ENCODE data around the gene KCNMA1. TPM values are rescaled to one million over a fixed set of nuclear protein-coding genes. Genes with fewer than 3 reads are reported as not detected.

The KCNMA1 gene
- total and polyA plus RNA-seq, 2 donors from 2014 or later: 4.2 to 8.9 TPM

- no peak for DNase-seq
- no peak overlapping the region for H3K27ac ChIP-seq (ENCODE audit: low read depth in 2 of 2, low read length in 2 of 2)
Measured at GRCh38 chr10:77392851-77393250, 244.8 kb downstream of the KCNMA1 start.

GRCh38 chr10:77392236-77392721 lies 245.3 kb downstream of the KCNMA1 start:
- FAIRE-seq: no peak
- intact Hi-C loops (cut with DNase I): no loop called here

More at GRCh38 chr10:77392851-77393250, 244.8 kb downstream of the KCNMA1 start:
- no peaks in the 10 kb centered on the region for H3K27me3 ChIP-seq (ENCODE audit: control insufficient read depth, insufficient read depth, low read length)
- H3K4me1 ChIP-seq (ENCODE audit: control insufficient read depth in 2 of 3, insufficient read depth in 2 of 3, low read depth in 1 of 3, low read length in 3 of 3): peaks cover 0 to 2% (median 2%) of the 10 kb centered on the region in 3 donors
- H3K9me3 ChIP-seq (ENCODE audit: control insufficient read depth in 2 of 3, insufficient read depth in 1 of 3, low read length in 3 of 3): no peaks in the 10 kb centered on the region
- intact Hi-C loops (cut with DNase I): no loop called here
- no peak for FAIRE-seq
- no peak overlapping the region for H3K4me3 ChIP-seq (ENCODE audit: low read length in 3 of 3)
- H3K36me3 ChIP-seq (ENCODE audit: control insufficient read depth in 2 of 3, insufficient read depth in 3 of 3, low read length in 3 of 3): no peaks in the 10 kb centered on the region
- TF ChIP-seq CTCF (IDR thresholded peaks at IDR 0.05; ENCODE audit: borderline replicate concordance, extremely low read depth, insufficient read depth): no peak
- no peak overlapping the region for H3K9ac ChIP-seq (ENCODE audit: low read length in 3 of 3)

DNA sequence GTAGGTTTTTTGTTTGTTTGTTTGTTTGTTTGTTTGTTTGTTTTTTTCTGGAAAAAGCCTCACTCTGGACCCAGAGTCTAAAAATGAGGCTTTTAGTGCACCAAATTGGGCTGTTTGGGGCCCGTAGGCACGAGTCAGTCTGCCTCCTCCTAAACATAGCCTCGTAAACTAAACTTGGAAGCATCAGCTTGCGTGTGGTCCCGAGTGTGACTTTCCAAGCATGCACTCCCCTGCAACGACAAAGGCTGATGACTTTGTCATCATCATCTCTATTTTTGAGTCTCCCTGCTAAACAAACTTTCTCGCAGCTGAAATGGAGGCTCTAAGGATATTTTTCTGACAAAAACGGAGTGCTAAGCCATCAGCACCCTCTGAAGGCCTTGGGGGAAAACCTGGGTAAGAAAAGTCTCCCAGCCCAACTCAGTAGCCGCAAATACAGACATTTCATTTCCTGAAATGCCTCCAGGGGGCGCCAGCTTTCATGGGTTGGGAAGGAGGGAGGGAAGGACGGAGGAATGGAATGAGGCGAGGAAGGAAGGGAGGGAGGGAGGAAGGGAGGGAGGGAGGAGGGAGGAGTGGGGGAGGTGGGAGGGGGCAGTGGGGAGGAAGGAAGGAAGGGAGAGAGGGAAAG lies 245.9 kb downstream of the KCNMA1 start:
- peak; percentile 71 for TF ChIP-seq CTCF (IDR thresholded peaks at IDR 0.05; ENCODE audit: borderline replicate concordance, extremely low read depth, insufficient read depth)
- peak in 4 of 5 donors; percentile 81 to 95 (median 88) for DNase-seq
- intact Hi-C loops (cut with DNase I): no loop called here
- Histone ChIP-seq H3K27me3 (ENCODE audit: control insufficient read depth, insufficient read depth, low read length) (no peaks in the 10 kb centered on the region), H3K9ac (ENCODE audit: low read length in 3 of 3) (no peak overlapping the region), H3K27ac (ENCODE audit: low read depth in 2 of 2, low read length in 2 of 2) (no peak overlapping the region), H3K36me3 (ENCODE audit: control insufficient read depth in 2 of 3, insufficient read depth in 3 of 3, low read length in 3 of 3) (no peaks in the 10 kb centered on the region), H3K4me3 (ENCODE audit: low read length in 3 of 3) (no peak overlapping the region), H3K9me3 (ENCODE audit: control insufficient read depth in 2 of 3, insufficient read depth in 1 of 3, low read length in 3 of 3) (no peaks in the 10 kb centered on the region), H3K4me1 (ENCODE audit: control insufficient read depth in 2 of 3, insufficient read depth in 2 of 3, low read depth in 1 of 3, low read length in 3 of 3) (peaks cover 0 to 2% (median 2%) of the 10 kb centered on the region in 3 donors)
- FAIRE-seq: no peak

More at GRCh38 chr10:77392236-77392721, 245.3 kb downstream of the KCNMA1 start:
- peaks cover 0 to 2% (median 2%) of the 10 kb centered on the region in 3 donors for H3K4me1 ChIP-seq (ENCODE audit: control insufficient read depth in 2 of 3, insufficient read depth in 2 of 3, low read depth in 1 of 3, low read length in 3 of 3)
- H3K27me3 ChIP-seq (ENCODE audit: control insufficient read depth, insufficient read depth, low read length): no peaks in the 10 kb centered on the region
- no peak for DNase-seq
- TF ChIP-seq CTCF (IDR thresholded peaks at IDR 0.05; ENCODE audit: borderline replicate concordance, extremely low read depth, insufficient read depth): no peak
- H3K27ac ChIP-seq (ENCODE audit: low read depth in 2 of 2, low read length in 2 of 2): no peak overlapping the region
- H3K4me3 ChIP-seq (ENCODE audit: low read length in 3 of 3): no peak overlapping the region
- no peak overlapping the region for H3K9ac ChIP-seq (ENCODE audit: low read length in 3 of 3)
- no peaks in the 10 kb centered on the region for H3K36me3 ChIP-seq (ENCODE audit: control insufficient read depth in 2 of 3, insufficient read depth in 3 of 3, low read length in 3 of 3)
- H3K9me3 ChIP-seq (ENCODE audit: control insufficient read depth in 2 of 3, insufficient read depth in 1 of 3, low read length in 3 of 3): no peaks in the 10 kb centered on the region

Data from kidney (tissue), 14 donors.